B cell (primary cell): ENCODE results near the gene PARP8. TPM values are rescaled to one million over a fixed set of nuclear protein-coding genes. Genes with fewer than 3 reads are reported as not detected.

Source experiments
- ATAC-seq: fragments of 200-7000 bp; cut with Tn5 transposase; one replicate; pipeline ENCODE4 v1.10.0; 2021; ENCODE audit warnings: low read depth, mild to moderate bottlenecking, moderate number of reproducible peaks, moderate library complexity
- CTCF ChIA-PET: fragments of 350-600 bp; sonication (Branson Sonifier 250); formaldehyde crosslinking; loops from one replicate; lab custom pipeline; 2021; ENCODE audit warnings: antibody characterized with exemption, inconsistent platforms; lab: Charles Lee
- POLR2A ChIA-PET: fragments of 350-600 bp; sonication (Branson Sonifier 250); formaldehyde crosslinking; loops from one replicate; lab custom pipeline; 2021; ENCODE audit warnings: antibody characterized with exemption; lab: Charles Lee
- DNase-seq: peaks from one replicate; pipeline ENCODE4 v3.0.0; 2013
- H2AFZ ChIP-seq: 2 replicates; pipeline ENCODE4 v1.6.1; 2012; ENCODE audit warnings: mild to moderate bottlenecking, low read depth, low read length; ENCODE audit not compliant: insufficient read depth, poor library complexity, severe bottlenecking
- H3K27ac ChIP-seq, 2 donors: 1 replicate in 1 of 2; 2 replicates in 1 of 2; pipeline ENCODE4 v1.5.1; 2012 to 2013; ENCODE audit warnings: low read length in 2 of 2, mild to moderate bottlenecking in 2 of 2, moderate library complexity in 1 of 2
- H3K27me3 ChIP-seq, 4 experiments: fragments of 200-600 bp in 1 of 4; sonication (generic) in 1 of 4; replicated peaks in 1 of 4; 1 replicate in 2 of 4; 2 replicates in 2 of 4; pipeline versions ENCODE4 v1.6.1 to v1.7.0; 2013 to 2016; ENCODE audit warnings: low read length in 3 of 4, mild to moderate bottlenecking in 2 of 4, mixed read lengths in 1 of 4, moderate library complexity in 1 of 4; ENCODE audit not compliant: insufficient read depth in 4 of 4, control insufficient read depth in 3 of 4; ENCODE audit errors: control extremely low read depth in 1 of 4
- H3K36me3 ChIP-seq, 2 experiments: replicated peaks in 1 of 2; 1 replicate in 1 of 2; 2 replicates in 1 of 2; pipeline versions ENCODE4 v1.6.1 to v1.7.1; 2013; ENCODE audit warnings: low read length in 1 of 2; ENCODE audit not compliant: insufficient read depth in 2 of 2, control insufficient read depth in 1 of 2; ENCODE audit errors: control extremely low read depth in 1 of 2, extremely low read depth in 1 of 2
- H3K4me1 ChIP-seq, 2 donors: fragments of 200-600 bp in 1 of 2; sonication (generic) in 1 of 2; 1 replicate in 1 of 2; 2 replicates in 1 of 2; pipeline versions ENCODE4 v1.5.1 to v1.6.1; 2013 to 2017; ENCODE audit warnings: low read length in 2 of 2; ENCODE audit not compliant: control insufficient read depth in 2 of 2, insufficient read depth in 2 of 2
- H3K4me2 ChIP-seq: replicated peaks from 2 replicates; pipeline ENCODE3; 2012; ENCODE audit warnings: mild to moderate bottlenecking, low read depth, low read length; ENCODE audit not compliant: poor library complexity, severe bottlenecking
- H3K4me3 ChIP-seq, 5 experiments: fragments of 200-600 bp in 1 of 5; sonication (generic) in 1 of 5; 1 replicate in 3 of 5; 2 replicates in 2 of 5; pipeline versions ENCODE4 v1.5.1 to v1.7.0; 2011 to 2016; ENCODE audit warnings: low read length in 4 of 5, mild to moderate bottlenecking in 4 of 5, low read depth in 2 of 5, control low read depth in 1 of 5, moderate library complexity in 1 of 5; ENCODE audit not compliant: insufficient read depth in 1 of 5; ENCODE audit errors: control extremely low read depth in 1 of 5, extremely low read depth in 1 of 5
- H3K79me2 ChIP-seq: fragments of 200-600 bp; sonication (generic); one replicate; pipeline ENCODE4 v1.6.0; 2016; ENCODE audit warnings: low read length; ENCODE audit not compliant: control insufficient read depth, insufficient read depth
- H3K9ac ChIP-seq: fragments of 200-600 bp; sonication (generic); 2 replicates; pipeline ENCODE4 v1.6.1; 2017; ENCODE audit warnings: mild to moderate bottlenecking, low read length, moderate library complexity
- H3K9me3 ChIP-seq, 3 donors: one replicate each; pipeline versions ENCODE4 v1.6.1 to v1.7.1; 2013; ENCODE audit warnings: low read length in 2 of 3; ENCODE audit not compliant: control insufficient read depth in 2 of 3, insufficient read depth in 1 of 3; ENCODE audit errors: control extremely low read depth in 1 of 3
- H4K20me1 ChIP-seq: 2 replicates; pipeline ENCODE4 v1.6.0; 2012; ENCODE audit warnings: mild to moderate bottlenecking, low read length; ENCODE audit not compliant: insufficient read depth, control insufficient read depth, poor library complexity, severe bottlenecking
- H3K27ac Mint-ChIP-seq: one replicate; pipeline ENCODE4 v1.8.0; 2021; ENCODE audit warnings: mixed read lengths
- H3K27me3 Mint-ChIP-seq: one replicate; pipeline ENCODE4 v1.8.0; 2021; ENCODE audit warnings: mixed read lengths
- H3K4me1 Mint-ChIP-seq: one replicate; pipeline ENCODE4 v1.8.0; 2021; ENCODE audit warnings: mixed read lengths
- H3K4me3 Mint-ChIP-seq: one replicate; pipeline ENCODE4 v1.8.0; 2021; ENCODE audit warnings: mixed read lengths
- H3K9me3 Mint-ChIP-seq: one replicate; pipeline ENCODE4 v1.8.0; 2022; ENCODE audit warnings: mixed read lengths; ENCODE audit not compliant: insufficient read depth
- EZH2 ChIP-seq: IDR thresholded peaks from 2 replicates; pipeline ENCODE4 v1.6.1; 2012; ENCODE audit warnings: borderline replicate concordance, low read depth, mild to moderate bottlenecking, moderate library complexity, low read length; ENCODE audit not compliant: insufficient read depth, poor library complexity, severe bottlenecking
- WGBS: methylation state at CpG from one replicate; pipeline ENCODE4 v1.1.5; 2013; ENCODE audit warnings: missing lambda C conversion rate; ENCODE audit not compliant: insufficient coverage; 5-methylcytosine and 5-hydroxymethylcytosine counted together
- intact Hi-C: fragments of 100-400 bp; cut with micrococcal nuclease; formaldehyde crosslinking; loops from one replicate; pipeline ENCODE4 v1.10.0; 2022
- polyA plus RNA-seq: library from polyadenylated mRNA; depleted of rRNA; stranded (reverse); fragments of >200 nt; gene quantifications from 2 replicates; pipeline ENCODE4 v1.2.3, GENCODE V29; 2012
- total RNA-seq, 2 donors: library from RNA; stranded (reverse); fragments of 120-200 nt in 1 of 2; gene quantifications; 1 replicate in 1 of 2; 2 replicates in 1 of 2; pipeline versions ENCODE4 v1.2.3 to v1.2.4, GENCODE V29; 2013 to 2022
- TF ChIP-seq, protein P1 (sequence below): fragments of 200-600 bp; IDR thresholded peaks from one replicate; pipeline ENCODE4 v1.8.0; 2022; ENCODE audit warnings: antibody characterized with exemption, mild to moderate bottlenecking

Gene PARP8
- total and polyA plus RNA-seq, 2 donors (not counting 1 experiment from before 2014, with no cell fraction given): 36.2 to 83.6 TPM

- Mint-ChIP-seq H3K9me3 (no peaks in the 10 kb centered on the region), H3K4me3 (no peak overlapping the region), H3K27ac (no peak overlapping the region), H3K4me1 (no peaks in the 10 kb centered on the region), H3K27me3 (peaks cover 25% of the 10 kb centered on the region)
- Histone ChIP-seq H3K4me1 (no peaks in the 10 kb centered on the region), H3K4me2 (no peak overlapping the region), H3K9ac (no peak overlapping the region), H3K27me3 (no peaks in the 10 kb centered on the region), H3K4me3 (no peak overlapping the region), H3K79me2 (no peaks in the 10 kb centered on the region), H2AFZ (no peak overlapping the region), H3K36me3 (no peaks in the 10 kb centered on the region), H3K27ac (no peak overlapping the region), H3K9me3 (peaks cover 0 to 2% (median 0%) of the 10 kb centered on the region in 3 donors), H4K20me1 (no peaks in the 10 kb centered on the region)
- no peak for DNase-seq
- TF ChIP-seq EZH2: no peak
- TF ChIP-seq, protein P1, sequence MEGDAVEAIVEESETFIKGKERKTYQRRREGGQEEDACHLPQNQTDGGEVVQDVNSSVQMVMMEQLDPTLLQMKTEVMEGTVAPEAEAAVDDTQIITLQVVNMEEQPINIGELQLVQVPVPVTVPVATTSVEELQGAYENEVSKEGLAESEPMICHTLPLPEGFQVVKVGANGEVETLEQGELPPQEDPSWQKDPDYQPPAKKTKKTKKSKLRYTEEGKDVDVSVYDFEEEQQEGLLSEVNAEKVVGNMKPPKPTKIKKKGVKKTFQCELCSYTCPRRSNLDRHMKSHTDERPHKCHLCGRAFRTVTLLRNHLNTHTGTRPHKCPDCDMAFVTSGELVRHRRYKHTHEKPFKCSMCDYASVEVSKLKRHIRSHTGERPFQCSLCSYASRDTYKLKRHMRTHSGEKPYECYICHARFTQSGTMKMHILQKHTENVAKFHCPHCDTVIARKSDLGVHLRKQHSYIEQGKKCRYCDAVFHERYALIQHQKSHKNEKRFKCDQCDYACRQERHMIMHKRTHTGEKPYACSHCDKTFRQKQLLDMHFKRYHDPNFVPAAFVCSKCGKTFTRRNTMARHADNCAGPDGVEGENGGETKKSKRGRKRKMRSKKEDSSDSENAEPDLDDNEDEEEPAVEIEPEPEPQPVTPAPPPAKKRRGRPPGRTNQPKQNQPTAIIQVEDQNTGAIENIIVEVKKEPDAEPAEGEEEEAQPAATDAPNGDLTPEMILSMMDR: no peak
- CTCF ChIA-PET: no interaction called here
- no peak for ATAC-seq
- intact Hi-C loops: no loop called here
- POLR2A ChIA-PET: no interaction called here
- WGBS: 100% methylated on average over 2 of the region's 3 CpGs
Measured at GRCh38 chr5:50881407-50881806, 215.0 kb downstream of the PARP8 start.

GRCh38 chr5:50886657-50887345 lies 220.4 kb downstream of the PARP8 start:
- ChIA-PET POLR2A (no interaction called here), CTCF (no interaction called here)
- 33% methylated on average over 1 of the region's 2 CpGs for WGBS
- Histone ChIP-seq H3K27me3 (no peaks in the 10 kb centered on the region), H2AFZ (no peak overlapping the region), H3K9me3 (no peaks in the 10 kb centered on the region), H3K36me3 (no peaks in the 10 kb centered on the region), H3K4me1 (no peaks in the 10 kb centered on the region), H3K27ac (no peak overlapping the region), H3K9ac (no peak overlapping the region), H3K79me2 (no peaks in the 10 kb centered on the region), H4K20me1 (no peaks in the 10 kb centered on the region), H3K4me2 (no peak overlapping the region), H3K4me3 (no peak overlapping the region)
- peaks cover 12% of the 10 kb centered on the region for H3K27me3 Mint-ChIP-seq
- H3K9me3 Mint-ChIP-seq: no peaks in the 10 kb centered on the region
- DNase-seq: no peak
- H3K4me3 Mint-ChIP-seq: no peak overlapping the region
- H3K27ac Mint-ChIP-seq: no peak overlapping the region
- no peaks in the 10 kb centered on the region for H3K4me1 Mint-ChIP-seq
- no peak for TF ChIP-seq EZH2
- TF ChIP-seq, protein P1: no peak
- intact Hi-C loops: no loop called here
- ATAC-seq: no peak
